ENCODE data around the gene CLIP1.

GRCh38 chr12:122250536-122250935 lies 171.9 kb downstream of the CLIP1 start:
- TF ChIP-seq CTCF (IDR thresholded peaks at IDR 0.05; ENCODE audit: low read depth, low read length, poor library complexity, severe bottlenecking): no peak
- TF ChIP-seq EZH2phosphoT487 (IDR thresholded peaks at IDR 0.05; ENCODE audit: borderline replicate concordance, low read length): no peak
